DLD1 (cell line): Measurements from ENCODE around the gene TUBGCP6.

Source experiments
- in situ Hi-C: cut with HindIII; loops from 2 replicates; pipeline ENCODE4 v1.10.0; 2017; ENCODE audit warnings: low sequenced_read_pairs

Gene TUBGCP6

DNA sequence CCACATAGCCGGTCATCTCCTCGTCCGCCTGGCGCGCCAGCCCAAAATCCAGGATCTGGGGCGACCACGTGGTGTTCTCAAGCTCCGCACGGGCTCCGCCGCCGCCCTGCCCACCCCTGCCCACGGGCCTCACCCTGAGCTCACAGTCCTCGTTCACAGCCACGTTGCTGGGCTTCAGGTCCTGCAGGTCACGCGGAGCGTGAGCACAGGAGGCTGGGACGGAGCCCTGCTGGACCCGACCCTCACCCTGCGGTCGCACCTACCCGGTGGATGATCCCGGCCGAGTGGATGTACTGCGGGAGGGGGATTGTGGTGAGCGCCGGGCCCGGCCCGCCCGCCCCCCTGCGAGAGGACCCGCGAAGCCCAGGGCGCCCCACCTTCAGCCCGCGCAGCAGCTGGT lies 22.2 kb upstream of the TUBGCP6 start:
- in situ Hi-C loops, result no loop called here

DNA sequence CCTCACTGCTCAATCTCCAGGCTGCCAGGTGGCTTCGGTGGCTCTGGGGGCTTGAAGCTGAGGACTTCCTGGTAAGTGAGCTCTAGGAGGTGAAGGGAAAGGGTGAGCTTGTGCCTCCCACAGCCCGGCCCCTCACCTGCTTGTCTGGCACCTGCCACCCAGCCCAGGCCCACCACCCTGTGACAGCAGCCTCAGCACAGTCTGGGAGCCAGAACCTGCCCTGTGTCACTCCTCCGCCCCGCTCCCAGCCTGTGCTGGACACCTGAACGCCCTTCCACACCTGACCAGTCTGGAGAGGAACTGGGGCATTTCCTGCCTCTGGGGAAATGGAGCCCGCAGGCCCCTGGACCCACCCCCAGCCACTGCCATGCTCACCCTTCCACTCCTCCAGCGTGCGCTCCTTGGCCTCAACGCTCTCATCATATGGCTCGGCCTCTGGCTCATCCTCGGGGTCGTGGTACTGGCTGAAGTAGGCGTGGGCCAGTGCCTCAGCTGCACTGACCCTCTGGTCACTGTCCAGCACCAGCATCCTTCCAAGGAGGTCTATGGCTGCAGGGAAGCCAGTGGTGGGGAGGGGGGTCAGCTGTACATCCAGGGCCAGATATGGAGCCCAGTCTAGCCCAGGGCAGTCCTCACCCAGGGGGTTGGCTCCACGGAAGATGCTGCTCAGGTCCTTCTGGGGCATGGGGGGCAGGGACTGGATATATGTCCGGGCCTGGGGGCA lies 20.3 kb upstream of the TUBGCP6 start:
- in situ Hi-C loops, result no loop called here

DNA sequence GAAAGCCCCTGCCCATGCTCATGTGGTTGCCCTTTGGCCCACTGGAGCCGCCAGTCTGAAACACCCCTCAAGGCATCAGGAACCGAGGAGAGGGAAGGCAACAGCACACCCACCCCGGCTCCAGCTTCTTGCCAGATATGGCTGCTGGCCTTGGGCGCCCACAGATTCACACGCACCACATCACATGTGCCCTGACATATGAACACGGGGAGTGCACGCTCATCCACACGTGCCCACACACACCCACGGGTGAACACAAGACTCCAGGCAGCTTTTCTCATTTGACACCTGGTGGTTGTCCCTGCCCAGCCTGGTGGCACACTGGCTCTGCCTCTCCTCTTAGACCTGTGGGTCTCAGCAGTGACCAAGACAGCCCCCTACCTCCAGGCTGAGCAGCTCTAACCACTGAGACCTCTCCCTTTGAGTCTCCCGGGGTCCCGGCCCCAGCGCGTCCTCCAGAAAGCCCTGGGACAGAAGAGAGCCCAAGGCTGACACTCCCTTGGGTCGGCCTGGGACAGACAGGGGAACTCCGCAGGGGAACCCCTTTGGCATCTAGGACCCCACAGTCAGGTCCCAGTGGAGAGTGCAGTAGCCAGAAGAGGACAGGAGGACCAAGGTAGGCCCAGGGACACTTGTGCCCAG lies 19.4 kb upstream of the TUBGCP6 start:
- in situ Hi-C loops, result no loop called here

DNA sequence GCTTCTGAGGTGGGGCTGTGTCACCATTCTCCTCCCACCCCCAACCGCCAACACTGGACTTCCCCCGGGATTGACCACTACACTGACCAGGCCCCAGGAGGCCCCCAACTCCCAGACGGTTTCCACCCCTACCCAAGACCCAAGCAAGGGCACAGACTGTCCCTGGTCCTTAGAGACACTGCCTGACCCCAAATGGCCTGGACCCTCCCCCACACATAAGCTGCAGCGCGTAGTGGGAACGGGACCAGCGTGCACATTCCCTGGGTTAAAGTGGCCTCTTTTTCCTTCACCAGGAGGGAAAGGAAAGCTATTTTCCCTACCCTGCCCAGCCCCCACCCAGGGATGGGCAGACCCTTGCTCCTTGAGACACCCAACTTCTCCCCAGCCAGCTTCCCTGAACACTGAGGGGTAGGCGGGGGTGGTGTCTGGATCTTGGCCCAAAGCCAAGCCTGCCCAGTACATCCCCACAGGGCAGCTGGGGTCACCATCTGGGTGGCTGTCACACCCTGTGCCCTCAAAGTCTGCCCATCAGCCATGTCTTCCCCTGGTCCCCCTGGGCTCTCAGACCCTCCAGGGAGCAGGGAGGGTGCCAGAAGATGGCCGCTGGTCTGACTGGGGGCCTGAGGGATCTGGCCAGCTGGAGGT lies 18.3 kb upstream of the TUBGCP6 start:
- in situ Hi-C loops, result no loop called here

DNA sequence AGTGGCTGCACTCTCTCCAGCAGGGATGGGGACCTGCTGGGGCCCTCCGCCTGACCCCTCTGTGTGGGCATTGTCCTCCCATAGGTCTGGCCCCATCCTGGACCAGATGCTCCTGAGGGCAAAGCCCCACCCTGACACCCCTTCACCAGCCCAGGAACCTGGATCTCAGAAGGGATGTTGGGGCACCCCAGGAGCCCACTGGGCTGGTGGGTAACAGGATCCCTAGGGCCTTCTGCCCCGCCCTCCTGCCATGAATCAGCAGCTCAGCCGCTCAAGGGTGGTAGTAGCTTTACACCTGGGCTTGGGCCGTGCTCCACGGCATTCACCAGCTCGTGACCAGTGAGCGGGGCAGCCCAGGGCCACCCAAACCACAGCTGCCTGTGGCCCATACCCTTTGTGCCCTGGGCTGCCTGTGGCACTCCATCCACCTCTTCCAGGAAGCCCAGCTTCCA lies 17.7 kb upstream of the TUBGCP6 start:
- in situ Hi-C loops, result no loop called here

DNA sequence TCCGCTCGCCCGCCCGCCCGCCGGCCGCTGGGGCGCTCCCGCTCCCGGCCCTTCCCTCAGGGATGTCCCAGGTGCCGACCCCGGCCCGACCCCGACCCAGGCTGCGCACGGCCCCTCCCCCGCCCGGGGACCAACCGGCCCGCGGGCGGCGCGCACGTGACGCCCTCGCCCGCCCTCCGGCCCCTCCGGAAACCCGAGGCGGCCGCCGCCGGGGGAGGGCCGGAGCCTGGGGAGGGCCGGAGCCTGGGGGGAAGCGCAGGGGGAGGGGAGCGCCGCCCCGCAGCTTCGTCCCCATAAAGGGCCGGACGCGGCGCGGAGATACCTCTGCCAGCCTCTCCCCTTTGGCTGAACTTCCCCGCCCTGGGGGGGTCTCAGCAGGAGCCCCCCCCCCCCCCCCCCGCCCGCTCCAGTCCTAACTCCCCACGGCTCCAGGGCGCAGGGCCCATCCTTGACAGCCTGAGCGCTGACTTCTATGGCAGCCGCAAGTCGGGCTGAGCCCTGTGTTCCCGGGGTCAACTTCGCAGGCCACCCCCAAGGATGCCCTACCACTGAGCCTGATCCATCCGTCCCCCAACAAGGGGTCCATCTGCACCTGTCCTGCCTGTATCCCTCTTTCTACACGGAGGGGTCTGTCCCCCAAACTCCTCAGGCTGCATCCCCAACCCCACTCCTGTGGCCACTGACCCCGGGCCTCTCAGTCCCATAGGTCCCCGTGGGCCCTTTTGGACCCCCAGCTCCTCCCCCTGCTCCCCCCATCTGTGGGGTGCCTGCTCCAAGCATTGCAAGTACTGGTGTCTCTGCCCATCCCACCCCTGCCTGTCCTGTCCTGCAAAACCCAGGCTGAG lies 17.0 kb upstream of the TUBGCP6 start, which contains the start of gene MAPK12:
MAPK12 (minus strand) TSS at position 69 of the 845 bp plus-strand sequence. CDS start 174 bp downstream, outside the sequence.
- in situ Hi-C loops, result no loop called here

DNA sequence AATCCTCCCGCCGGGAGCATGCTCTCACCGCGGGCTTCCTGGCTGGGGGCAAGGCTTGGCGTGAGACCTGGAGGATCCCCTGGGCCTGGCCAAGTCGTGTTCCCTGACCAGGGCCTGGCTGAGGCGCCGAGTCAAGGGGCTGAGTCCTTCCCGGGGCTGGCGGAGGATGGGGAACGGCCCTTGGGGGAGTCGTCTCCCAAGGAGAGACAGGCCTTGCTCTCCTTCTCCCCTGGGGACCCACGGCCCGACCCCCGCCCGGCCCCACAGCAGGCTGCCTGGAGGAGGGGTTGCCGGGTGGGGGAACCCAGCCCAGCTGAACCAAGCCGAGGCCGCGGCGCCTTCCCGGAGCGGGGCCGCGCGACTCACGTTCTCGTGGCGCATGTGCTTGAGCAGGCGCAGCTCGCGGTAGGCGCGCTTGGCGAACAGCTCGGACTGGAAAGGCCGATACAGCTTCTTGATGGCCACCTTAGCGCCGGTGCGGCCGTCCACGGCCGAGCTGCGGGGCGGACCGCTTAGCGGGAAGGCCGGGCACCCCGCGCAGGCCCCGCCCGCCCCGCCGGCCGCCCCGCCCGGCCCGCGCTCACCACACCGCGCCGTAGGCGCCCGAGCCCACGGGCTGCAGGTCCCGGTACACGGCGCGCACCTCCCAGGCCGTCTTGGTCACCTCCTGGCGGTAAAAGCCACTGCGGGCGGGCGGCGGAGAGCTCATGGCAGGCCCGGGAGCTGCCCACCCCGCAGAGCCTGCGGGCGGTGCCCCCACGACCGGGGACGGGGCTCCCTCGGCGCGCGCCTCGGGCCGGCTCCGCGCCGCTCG lies 16.2 kb upstream of the TUBGCP6 start:
- in situ Hi-C loops, result no loop called here

DNA sequence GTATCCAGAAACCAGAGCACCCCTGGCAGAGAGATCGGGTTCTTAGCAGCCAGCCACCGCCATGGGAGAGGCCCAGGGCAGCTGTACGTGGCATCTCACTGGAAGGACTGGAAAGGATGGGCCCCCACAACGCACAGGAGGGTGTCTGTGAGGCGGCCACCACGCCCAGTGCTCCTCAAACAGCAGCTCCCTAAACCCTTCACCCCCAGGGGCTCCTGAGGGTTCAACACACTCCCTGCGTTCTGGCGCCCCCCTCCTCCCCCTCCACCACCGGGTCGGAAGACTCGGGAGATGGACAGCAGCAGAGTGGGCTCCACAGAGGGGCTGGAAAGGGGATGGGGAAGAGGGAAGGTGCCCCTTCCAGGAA lies 15.6 kb upstream of the TUBGCP6 start:
- in situ Hi-C loops, result no loop called here

DNA sequence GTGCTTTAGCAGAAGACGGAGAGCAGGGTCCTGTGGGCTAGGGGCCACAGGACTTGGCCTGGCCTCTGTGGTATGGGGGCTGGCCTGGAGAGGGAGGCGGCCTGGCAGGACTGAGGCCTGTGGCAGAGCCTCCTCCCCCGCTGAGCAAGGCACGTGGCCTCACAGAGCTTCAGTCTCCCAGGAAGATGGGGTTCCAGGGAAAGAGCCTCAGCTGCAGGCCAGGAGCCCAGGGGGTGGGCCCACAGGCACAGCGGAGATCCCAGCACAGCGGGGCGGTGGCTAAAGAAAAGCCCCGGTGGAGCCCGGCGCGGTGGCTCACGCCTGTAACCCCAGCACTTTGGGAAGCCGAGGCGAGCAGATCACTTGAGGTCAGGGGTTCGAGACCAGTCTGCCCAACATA lies 14.5 kb upstream of the TUBGCP6 start:
- in situ Hi-C loops, result no loop called here

DNA sequence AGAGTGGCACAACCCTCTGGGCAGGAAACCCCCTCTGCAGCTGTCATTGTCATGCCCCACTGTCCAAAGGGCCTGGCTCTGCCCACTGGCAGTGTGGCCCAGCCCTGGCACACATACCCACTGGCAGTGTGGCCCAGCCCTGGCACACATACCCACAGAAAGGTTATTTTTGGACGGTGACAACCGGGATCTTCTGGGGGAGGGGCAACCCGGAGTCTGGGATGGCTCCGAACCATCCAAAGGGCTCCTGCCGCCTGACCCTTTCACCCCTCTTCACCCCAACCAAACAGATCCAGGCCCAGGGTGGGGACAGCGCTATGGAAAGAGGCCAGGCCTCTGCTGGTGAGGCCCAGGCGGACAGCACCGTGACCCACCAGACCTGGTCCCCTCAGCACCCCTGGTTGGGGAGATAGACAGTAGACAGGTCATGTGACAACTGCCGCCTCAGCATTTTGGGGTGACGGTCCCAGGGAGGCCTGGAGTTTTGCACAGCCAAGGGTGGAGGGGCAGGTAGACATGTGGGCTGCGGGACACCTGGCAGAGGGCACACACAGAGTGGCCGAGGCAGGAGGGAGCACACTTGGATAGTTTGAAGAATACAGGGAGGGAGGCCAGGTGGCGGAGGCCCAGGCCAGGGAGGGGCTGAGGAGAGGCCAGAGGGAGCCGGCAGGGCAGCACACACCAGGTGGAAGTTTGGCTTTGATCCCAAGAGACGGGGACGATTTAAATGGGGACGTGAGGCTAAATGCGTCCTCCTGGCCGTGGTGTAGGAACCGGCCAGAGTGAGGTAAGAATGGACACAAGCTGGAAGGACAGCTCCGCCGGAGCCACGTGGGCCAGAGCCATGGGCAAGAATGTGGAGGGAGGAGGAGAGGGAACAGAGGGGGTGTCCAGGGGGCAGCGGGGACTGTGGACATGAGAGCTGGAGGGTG lies 13.8 kb upstream of the TUBGCP6 start:
- in situ Hi-C loops, result no loop called here

DNA sequence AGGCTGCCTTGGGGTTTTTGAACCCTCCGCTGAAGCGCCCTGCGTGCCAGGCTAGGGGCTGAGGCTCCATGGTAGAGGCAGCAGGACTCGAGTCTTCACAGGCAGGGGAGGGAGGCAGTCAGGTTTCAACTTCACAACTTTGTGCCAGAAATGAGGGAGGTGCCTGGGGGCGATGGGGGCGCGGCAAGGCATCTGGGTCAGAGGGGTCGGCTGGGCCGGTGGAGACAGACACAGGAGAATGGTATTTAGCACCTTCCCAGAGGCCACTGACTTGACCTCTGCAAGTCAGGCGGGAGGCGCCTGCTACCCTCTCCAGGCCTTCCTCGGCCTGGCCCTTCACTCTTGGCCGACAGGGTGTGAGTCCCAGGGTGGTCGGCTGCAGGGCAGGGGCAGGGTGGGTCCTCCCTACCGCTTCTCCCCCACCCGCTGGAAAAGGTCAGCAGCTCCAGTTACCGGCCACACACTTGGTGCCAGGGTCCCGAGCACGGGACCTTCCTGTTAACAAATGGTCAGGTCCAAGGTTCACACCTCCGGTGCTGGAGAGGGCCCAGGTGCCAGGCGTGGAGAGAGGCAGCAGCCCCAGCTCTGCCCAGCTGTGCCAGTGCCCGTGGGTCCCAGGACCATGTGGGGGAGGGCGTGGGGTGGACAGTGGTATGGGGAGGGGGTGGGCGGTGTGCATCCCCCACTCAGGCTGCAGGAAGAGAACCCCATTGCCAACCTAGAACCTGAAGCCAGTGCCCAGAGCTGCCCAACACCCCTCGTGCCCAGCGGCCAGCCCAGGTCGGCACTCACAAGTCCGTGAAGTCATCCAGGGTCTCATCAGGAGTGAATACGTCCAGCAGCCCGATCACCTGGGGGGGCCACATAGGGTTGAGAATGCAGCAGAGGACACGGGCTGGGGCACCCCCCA lies 12.9 kb upstream of the TUBGCP6 start:
- in situ Hi-C loops, result no loop called here

DNA sequence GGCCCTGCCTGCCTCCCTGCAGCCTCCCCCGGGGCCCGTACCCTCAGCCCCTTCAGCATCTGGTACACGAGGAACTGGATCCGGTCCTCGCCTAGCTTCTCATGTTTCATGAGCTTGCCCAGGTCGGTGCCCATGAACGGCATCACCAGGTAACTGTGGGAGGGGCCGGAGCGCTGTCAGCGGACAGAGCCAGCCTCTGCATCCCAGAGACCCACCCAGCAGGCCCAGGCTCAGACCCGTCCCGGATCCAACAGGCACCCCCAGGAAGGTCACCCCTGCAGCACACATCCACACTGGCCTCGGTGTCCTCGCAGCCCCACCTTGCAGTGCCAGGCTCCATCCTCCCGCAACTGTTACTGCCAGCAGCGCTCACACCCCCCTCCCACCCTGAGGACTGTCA lies 12.2 kb upstream of the TUBGCP6 start:
- in situ Hi-C loops, result no loop called here

DNA sequence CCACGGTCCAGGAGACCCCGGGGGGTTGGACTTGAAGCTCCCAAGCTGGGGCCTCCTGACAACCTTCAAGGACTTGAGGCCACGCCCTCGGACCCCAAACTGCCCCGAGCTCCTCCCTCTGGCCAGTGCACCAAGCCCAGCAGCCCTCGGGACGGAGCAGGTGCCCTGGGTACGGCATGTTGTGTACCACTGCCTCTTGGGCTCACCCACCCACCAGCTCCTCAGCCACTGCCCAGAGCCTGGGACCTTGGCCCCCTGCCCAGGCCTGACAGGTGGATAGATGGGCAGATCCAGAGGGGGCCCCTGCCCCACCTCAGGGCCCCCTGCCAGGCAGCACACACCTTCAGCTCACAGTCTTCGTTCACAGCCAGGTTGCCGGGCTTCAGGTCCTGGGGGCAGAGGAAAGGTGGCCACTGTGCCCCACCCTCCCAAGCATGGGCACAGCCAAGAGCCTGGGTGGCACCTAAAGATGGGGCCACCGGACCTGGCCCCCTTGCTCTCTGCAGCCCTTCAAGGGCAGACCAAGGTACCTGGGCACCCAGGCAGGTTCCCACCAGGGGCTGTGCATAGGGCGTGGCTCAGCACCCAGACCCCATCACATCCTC lies 11.5 kb upstream of the TUBGCP6 start:
- in situ Hi-C loops, result no loop called here

DNA sequence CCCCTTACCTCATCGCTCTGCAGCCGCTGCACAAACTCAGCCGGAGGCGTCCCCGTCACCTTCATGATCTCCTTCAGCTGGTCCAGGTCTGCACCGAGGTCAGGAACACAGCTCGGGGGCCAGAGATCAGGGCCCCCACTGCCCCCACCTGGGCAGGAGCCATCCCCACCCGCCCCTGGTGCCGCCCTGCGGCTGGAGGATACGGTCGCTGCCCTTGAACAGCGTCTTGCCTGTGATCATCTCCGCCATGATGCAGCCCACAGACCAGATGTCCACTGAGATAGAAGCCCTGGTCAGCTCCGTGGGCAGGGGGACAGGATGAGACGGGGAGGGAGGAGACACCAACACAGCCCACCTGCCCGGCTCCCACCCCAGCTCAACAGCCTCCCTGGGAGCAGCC lies 10.8 kb upstream of the TUBGCP6 start:
- in situ Hi-C loops, result no loop called here

DNA sequence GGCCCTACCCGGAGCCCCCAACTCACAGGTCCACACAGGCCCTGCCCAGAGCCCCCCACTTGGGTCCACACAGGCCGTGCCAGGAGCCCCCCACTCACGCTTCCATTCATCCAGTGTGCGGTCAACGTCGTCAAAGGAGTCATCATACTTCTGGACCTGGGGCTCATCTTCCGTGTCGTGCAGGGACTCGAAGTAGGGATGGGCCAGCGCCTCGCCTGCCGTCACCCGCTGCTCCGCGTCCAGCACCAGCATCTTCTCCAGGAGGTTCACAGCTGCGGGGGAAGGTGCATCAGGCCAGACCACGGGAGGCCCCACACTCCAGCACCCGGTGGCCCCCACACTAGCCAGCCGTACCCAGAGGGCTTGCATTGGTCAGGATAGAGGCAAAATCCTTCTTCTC lies 10.3 kb upstream of the TUBGCP6 start:
- in situ Hi-C loops, result no loop called here

DNA sequence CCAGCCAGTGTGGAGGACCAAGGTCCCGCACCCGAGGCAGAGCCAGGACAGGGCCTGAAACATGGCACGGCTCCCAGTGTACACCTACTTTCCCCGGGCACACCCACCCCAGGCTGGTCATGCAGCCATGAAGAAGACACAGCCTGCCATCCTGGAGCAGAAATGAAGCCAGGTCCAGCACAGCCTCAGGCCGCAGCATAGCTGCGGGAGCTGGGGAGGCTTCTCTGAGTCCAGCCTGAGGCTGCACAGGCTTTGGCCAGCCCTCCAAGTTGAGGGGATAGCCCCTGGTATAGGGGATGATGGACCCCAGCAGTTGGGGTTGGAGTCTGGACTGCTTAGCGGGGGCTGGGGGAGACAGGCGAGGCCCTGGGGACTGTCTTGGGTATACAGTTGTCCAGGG lies 9.1 kb upstream of the TUBGCP6 start:
- in situ Hi-C loops, result no loop called here

DNA sequence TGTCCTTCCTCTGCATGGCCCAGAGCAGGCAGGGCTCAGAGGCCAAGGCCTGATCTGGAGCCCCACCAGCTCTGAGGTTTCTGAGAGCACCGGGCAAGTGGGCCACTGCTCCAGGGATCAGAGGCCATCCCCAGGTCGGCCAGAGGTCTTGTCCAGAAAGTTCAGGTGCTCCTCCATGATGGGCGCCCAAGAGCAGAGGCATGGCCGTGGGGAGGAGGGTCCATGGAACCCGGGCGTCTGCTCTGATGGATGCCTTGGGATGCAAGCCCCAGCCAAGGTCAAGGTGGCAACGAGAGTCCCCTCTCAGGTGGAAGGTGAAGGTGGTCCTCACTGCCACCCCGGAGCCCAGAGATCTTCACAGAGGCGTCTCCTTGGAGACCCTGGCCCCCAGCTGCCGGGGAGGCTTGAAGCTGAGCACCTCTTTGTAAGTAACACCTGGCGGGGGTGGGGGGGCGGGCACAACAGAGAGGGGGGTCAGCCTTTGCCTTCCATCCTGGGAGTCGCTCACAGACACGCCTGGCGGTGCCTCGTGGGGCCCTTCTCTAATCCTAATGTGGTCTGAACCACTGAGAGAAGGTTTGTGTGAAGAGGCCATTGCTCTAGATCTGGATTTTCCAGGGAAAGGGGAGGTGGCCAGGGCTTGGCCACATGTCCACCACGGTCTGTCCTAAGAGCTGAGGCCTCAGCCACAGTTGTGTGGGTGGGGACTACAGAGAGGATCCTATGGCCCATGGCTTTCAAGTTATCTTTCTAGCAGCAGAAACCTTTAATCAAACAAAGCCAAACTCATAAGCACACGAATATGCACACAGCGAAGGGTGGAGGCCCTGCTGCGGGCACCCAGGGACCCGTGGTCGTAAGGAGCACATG lies 8.5 kb upstream of the TUBGCP6 start:
- in situ Hi-C loops, result no loop called here
